Neural progenitor cell (in vitro differentiated cells): ENCODE results near the gene F8.

ENCODE experiments used
- CTCF ChIP-seq: fragments of 200-600 bp; sonication (generic); IDR thresholded peaks from 2 replicates; pipeline ENCODE4 v1.5.1; 2017; ENCODE audit warnings: antibody characterized with exemption, mild to moderate bottlenecking
- EZH2 ChIP-seq: fragments of 200-600 bp; sonication (generic); IDR thresholded peaks from 2 replicates; pipeline ENCODE4 v1.6.1; 2017; ENCODE audit warnings: antibody characterized with exemption, mild to moderate bottlenecking, moderate library complexity

- TF ChIP-seq CTCF, result no peak
- TF ChIP-seq EZH2, result no peak
These were observed 21.7 kb downstream of the F8 start for GRCh38 chrX:155000841-155001240.
